NCI-H1048 (cell line): ENCODE results near the gene DDX31.
A peak's percentile ranks its signal among the peaks of the same experiment; 100 is the strongest.

ENCODE experiments used
- DNase-seq: peaks from one replicate; lab custom pipeline; 2025; lab: John Stamatoyannopoulos, UW

DDX31 gene

GRCh38 chr9:132672413-132672690 lies 2.6 kb upstream of the DDX31 start:
- no peak for DNase-seq

DNA sequence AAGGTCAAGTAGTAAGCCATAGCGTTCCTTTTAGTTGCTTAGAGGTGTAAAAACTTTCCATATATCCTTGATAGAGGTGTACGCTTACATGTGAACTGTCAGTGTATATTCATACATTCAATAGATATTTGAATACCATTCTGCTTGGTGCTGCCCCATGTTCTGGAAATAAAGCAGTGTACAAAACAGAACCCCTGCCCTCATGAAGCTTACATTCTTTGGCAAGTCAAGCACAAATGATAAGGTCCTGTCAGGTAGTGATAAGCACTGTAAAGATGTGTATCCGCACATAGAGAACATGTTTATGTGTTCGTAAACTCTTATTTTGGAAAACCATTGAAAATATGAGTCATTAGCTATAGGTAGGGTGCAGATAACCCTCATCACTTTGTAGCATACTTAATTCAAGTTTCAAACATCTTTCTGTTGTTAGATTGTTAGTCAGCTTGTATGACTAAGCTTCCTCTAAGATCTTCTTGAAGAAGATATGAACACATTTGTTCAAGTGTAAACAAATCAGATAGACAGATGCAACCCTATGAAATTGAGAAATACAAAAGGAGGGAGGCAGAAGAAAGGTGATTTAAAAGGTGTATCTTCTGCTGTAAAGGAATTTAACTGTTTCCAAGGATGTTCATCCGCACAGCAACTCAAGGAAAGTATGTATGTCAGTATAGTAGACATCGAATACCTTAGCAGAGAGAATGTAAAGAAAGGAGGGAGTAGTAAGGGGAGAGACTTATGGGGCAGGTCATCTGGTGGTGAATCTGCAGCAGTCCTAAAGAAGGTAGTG lies 2.0 kb upstream of the DDX31 start:
- no peak for DNase-seq

- no peak for DNase-seq
Observed at GRCh38 chr9:132670457-132671391, 941 bp upstream of the DDX31 start, which contains the start of gene GTF3C4. Gene GTF3C4 (plus strand): TSS chr9:132670464. CDS start chr9:132670599, 135 bp downstream.

DNA sequence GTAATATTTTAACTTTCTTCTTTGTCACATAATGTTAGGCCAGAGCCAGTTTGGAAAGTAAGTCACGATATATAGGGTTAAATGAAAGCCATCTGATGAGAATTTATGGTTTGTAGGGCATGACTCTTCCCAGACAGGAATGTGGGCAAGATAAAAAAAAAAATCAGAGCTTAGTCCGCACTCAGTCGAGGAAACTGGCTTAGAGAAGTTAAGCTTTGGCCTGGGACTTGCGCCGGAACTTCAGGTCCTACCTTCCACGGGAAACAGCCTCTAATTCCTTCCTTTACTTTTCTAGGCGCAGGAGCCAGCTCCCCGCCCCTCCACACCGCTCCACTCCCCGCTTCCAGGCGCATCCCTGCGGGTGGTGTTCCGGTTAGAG lies 475 bp downstream of the DDX31 start:
- DNase-seq, result no peak

DNA sequence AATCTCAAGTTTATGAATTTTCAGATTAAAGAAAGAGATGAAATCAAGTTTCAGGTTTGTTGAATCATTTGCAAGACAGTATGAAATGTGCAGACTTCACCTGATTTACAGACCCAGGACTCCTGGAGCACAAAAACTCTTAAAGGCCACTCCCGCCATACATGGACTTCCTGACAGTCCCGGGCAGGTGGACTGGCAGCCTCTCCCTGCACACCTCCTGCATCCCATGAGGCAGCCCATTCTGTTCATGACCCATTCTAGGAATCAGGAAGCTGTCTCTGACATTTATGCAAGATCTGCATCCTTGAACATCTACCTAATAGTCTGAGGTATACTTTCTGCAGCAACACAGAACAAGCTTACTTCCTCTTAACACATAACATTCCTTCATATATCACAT lies 5.9 kb downstream of the DDX31 start:
- no peak for DNase-seq

- no peak for DNase-seq
Observed at GRCh38 chr9:132663117-132663516, 6.7 kb downstream of the DDX31 start.

DNA sequence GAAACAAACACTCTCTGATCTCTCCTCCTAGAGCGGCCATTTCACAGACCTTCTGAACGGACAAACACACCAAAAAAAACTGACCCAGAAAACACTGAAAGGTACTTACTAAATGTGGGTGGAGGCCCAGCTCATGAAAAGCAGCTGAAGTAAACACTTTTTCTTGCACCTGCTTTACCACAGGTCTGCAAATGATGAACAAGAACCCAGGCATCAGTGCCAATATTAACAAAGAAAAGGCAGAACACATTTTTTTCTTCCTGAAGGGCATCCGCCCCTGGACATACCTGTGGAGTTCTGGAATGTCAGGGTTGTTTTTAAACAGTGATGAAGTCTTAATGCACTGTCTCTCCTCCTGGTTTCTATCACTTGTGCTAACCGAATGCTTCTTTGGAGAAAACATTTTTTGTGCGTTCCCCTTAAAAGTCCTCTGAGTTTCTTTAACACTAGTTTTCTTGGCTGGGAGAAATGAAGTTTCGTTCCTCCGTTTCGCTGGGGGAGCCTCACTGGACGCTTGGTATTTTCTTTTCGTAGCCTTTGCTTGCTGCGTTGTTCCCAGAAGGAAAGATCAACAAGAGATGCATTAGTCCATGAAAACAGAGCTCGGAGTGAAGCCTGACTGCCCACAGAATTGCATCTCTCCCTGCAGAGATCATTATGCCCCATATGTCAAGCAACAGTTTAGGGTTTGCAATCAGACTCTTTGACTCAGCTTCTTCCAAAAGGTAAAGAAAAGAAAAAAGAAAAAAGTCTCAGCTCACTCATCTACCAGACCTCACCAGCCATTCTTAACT lies 7.4 kb downstream of the DDX31 start:
- DNase-seq, result no peak

GRCh38 chr9:132656299-132656698 lies 13.5 kb downstream of the DDX31 start:
- no peak for DNase-seq

DNA sequence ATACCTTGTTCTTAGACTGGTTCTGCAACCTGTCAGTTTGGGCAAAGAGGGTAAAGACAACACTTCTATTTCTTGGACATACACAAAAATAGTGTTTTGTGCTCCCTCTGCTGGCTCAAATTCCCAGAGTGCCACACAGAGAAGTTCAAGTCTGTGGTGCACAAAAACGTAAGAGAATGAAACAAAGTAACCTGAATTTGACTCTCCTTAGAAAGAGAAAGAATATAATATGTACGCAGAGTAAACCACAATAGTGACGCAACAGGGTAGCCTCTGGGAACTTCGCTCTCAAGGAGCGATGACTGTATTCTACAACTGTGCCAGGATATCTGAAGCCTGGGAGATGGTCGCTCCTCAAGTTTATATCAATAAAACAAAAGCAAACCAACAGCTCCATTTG lies 18.5 kb downstream of the DDX31 start:
- no peak for DNase-seq

DNA sequence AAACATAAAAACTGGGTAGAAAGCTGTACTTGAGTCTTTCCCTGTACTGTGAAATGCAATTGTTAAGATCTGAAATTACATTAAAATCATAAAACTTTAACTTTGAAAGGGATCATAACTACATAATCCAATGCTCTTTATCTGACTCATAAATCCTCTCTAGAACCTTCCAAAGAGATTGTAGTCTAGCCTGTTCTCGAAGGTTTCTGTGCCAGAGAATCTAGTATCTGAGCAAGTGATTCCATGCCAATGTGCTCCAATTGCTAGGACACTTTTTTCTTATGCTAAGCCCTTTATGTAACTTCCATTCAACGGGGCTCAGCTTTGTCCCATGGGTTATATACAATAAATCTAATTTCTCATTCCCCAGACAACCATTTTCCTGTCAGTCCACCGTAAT lies 21.1 kb downstream of the DDX31 start:
- no peak for DNase-seq

GRCh38 chr9:132648283-132648682 lies 21.5 kb downstream of the DDX31 start:
- DNase-seq, result no peak

- DNase-seq, result no peak
Observed at GRCh38 chr9:132647806-132648205, 22.0 kb downstream of the DDX31 start.

- no peak for DNase-seq
Observed at GRCh38 chr9:132647355-132647754, 22.4 kb downstream of the DDX31 start.

GRCh38 chr9:132646726-132647125 lies 23.1 kb downstream of the DDX31 start:
- no peak for DNase-seq

DNA sequence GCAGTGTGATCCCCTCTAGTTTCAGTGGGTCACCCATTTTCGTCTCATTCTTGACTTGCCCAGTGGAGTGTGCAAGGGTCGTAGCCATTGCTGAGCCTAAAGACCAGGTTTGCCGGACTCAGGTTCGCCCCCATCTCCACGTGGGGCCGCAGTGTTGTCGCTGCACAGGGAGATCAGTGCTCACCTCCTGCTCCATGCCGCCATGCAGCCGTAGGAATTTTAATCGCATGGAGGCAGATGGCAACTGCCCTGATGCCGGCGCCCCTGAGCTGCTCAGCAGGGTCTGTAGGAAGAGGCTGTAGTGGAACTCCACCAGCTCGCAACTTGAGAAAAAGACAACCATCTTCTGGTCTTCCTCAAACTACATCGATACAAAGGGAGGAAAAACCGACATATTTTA lies 24.1 kb downstream of the DDX31 start:
- no peak for DNase-seq

DNA sequence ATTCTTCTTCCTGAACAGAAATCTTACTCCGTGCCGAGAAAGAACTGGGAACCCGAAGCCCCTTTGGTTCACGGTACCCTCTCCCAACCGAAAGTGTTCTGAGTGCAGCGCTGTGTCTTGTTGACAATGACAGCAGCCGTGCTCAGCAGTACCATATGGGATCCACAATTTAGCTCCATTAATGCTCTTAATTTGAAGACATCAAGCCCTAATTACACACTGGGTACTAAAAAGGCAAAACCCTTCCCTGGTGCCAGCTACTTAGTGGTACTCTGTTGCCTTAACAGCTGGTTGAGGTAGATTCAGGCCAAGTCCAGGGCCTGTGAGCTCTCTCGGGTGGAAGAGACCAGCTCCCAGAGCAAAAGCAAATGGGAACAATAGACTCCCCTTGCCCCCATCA lies 24.5 kb downstream of the DDX31 start:
- DNase-seq, result no peak

- no peak for DNase-seq
Observed at GRCh38 chr9:132644251-132644650, 25.5 kb downstream of the DDX31 start.

DNA sequence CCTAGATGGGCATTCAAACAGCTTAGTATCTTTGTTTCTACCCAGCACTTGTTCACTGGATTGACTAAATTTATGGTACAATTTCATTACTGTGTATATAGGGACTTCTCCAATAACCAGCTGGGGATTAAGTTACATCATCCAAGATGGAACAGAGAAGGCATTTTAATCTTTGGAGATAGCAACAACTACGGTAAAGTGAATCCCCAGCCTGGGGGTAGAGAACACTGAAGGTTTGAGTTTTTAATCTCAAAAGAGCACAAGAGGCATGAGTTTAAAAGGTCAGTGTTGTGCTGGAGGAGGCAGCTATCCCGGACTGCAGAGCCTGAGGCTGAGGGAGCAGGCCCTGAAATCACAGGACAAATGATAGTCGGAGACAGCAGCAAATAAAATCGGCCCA lies 28.6 kb downstream of the DDX31 start:
- no peak for DNase-seq

DNA sequence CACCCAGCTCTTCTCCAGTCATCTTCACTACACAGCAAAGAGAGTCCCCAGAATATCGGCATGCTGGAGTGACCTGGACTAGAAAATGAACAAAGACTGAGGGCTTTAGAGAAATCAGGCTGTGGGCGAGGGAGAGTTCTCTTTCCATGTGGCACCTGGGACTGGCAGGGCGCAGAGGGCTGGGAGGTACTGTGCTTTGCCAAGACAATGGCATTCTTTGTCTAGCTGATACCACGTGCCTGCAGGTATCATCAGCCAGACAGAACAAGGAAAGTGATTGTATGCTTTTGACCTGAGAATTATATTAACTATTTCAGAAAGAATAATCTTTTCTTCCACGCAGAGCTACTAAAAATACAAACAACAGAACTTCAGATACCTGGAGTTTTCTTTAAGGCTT lies 30.5 kb downstream of the DDX31 start:
- DNase-seq, result peak; percentile 66

- DNase-seq, result no peak
Observed at GRCh38 chr9:132638240-132638639, 31.5 kb downstream of the DDX31 start.

- DNase-seq, result no peak
Observed at GRCh38 chr9:132637801-132638200, 32.0 kb downstream of the DDX31 start.

DNA sequence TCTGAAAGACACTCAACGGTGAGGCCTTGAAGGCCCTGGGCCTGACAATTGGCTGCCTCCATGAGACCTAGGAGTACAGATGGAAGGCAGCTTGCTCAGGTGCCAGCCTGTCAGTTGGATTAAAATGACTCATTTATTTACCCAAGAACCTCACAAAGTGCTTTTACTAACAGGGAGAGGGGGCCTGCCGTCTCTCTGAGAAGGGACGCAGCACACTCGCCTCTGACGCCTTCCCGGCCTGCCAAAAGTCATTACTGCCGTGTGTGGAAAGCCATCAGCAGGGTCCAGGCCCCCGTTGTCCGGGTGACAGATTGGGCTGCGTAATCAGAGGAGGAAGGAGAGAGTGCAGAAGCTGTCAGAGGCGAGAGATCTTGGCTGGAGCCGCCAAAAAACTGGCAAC lies 32.4 kb downstream of the DDX31 start:
- DNase-seq, result no peak

GRCh38 chr9:132634327-132634726 lies 35.5 kb downstream of the DDX31 start:
- no peak for DNase-seq
